Measurements from ENCODE around the gene ITGB4. TPM values are rescaled to one million over a fixed set of nuclear protein-coding genes. Genes with fewer than 3 reads are reported as not detected.
A peak's percentile ranks its signal among the peaks of the same experiment; 100 is the strongest.

The ITGB4 gene
- total RNA-seq, 2 donors from 2014 or later: 3.4 to 5.1 TPM

DNA sequence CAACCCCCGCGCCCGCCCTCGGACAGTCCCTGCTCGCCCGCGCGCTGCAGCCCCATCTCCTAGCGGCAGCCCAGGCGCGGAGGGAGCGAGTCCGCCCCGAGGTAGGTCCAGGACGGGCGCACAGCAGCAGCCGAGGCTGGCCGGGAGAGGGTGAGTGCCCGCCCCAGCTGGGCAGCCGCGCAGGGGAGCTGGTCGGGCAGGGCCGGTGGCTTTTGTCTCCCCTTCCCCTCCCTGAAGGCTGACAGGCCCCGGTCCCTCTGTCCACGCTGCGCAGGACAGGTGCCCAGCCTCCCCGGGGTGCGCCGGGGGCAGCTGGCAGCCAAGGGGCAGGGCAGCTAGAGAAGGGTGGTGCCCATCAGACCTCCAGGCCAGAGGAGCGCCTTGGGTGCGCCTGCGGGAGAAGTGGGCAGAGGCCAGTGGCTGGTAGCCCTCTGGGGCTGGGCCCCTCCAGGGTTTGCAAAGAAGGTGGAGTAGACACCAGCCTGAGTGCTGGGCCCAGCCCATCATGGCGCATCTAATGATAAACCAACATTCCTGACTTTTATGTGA, 278 bp downstream of the ITGB4 start:
- peaks cover 39% of the 10 kb centered on the region for H3K27me3 ChIP-seq (ENCODE audit: control insufficient read depth, insufficient read depth, low read length, poor library complexity, severe bottlenecking)
- WGBS, 2 experiments (ENCODE audit: insufficient coverage in 1 of 2, insufficient read length in 1 of 2): 31 to 100% methylated on average over 3 to 31 of the region's 33 CpGs

DNA sequence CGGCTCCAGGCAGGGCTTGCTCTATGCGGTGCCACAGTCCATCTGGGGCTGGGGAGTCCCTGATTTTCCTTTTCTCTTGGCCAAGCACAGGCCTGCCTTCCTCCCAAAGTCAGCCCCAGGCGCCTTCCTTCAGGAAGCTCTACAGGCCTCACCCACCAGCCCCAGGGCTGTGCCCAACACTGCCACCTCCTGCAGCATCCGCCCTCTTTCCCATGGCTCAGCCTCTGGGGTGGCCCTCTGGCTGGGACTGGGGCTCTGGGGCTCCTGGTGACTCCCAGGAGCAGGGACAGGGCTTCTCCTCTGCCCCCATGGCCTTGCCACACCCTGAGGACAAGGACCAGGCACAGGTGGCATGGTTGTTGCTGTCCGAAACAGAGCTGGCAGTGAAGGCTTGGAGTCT, 817 bp downstream of the ITGB4 start:
- H3K9me3 ChIP-seq (ENCODE audit: control insufficient read depth, low read length): no peaks in the 10 kb centered on the region
- WGBS, 2 experiments (ENCODE audit: insufficient coverage in 1 of 2, insufficient read length in 1 of 2): 94 to 100% methylated on average over 3 to 5 of the region's 5 CpGs

More for the DNA sequence above, 278 bp downstream of the ITGB4 start:
- Mint-ChIP-seq H3K4me1 (peaks cover 2% of the 10 kb centered on the region), H3K27ac (no peak overlapping the region), H3K27me3 (ENCODE audit: insufficient read depth) (peaks cover 40% of the 10 kb centered on the region), H3K4me3 (peak overlapping the region; percentile 37), H3K36me3 (ENCODE audit: low read depth) (no peaks in the 10 kb centered on the region), H3K9me3 (no peaks in the 10 kb centered on the region)
- DNase-seq: no peak
- Histone ChIP-seq H3K4me1 (ENCODE audit: control insufficient read depth, insufficient read depth, low read length) (no peaks in the 10 kb centered on the region), H3K9ac (ENCODE audit: extremely low read depth, low read length, poor library complexity, severe bottlenecking) (no peak overlapping the region), H3K9me3 (ENCODE audit: control insufficient read depth, low read length) (no peaks in the 10 kb centered on the region), H3K27ac (ENCODE audit: low read depth, low read length) (no peak overlapping the region), H3K36me3 (ENCODE audit: control insufficient read depth, insufficient read depth, low read length) (no peaks in the 10 kb centered on the region), H3K4me3 (ENCODE audit: low read length) (no peak overlapping the region)
- TF ChIP-seq, protein P1, sequence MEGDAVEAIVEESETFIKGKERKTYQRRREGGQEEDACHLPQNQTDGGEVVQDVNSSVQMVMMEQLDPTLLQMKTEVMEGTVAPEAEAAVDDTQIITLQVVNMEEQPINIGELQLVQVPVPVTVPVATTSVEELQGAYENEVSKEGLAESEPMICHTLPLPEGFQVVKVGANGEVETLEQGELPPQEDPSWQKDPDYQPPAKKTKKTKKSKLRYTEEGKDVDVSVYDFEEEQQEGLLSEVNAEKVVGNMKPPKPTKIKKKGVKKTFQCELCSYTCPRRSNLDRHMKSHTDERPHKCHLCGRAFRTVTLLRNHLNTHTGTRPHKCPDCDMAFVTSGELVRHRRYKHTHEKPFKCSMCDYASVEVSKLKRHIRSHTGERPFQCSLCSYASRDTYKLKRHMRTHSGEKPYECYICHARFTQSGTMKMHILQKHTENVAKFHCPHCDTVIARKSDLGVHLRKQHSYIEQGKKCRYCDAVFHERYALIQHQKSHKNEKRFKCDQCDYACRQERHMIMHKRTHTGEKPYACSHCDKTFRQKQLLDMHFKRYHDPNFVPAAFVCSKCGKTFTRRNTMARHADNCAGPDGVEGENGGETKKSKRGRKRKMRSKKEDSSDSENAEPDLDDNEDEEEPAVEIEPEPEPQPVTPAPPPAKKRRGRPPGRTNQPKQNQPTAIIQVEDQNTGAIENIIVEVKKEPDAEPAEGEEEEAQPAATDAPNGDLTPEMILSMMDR (conservative IDR thresholded peaks at IDR 0.05): no peak

DNA sequence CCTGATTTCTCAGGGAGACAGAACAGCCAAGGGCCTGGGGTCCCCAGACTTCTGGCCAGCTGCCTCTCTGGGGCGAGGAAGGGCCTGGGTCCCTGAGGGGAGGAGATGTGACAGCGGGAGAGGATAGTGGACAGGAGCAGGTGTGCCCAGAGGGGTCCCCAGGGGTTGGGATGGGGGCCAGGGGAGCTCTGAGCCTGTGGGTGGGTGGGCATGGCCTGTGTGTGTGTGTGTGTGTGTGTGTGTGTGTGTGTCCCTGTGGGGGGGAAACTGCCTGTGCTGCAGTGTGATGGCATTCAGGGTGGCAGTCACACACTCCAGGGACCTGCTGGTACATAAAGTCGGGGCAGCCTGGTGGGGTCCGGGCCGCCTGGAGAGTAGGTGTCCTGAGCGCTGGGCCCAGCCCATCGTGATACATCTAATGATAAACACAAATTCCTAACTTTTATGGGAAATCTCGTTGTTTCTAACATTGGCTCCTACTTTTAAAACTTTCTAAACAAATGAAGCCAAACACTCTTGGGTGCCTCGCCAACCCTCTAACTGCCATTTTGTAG, 1.4 kb downstream of the ITGB4 start:
- Histone ChIP-seq H3K36me3 (ENCODE audit: control insufficient read depth, insufficient read depth, low read length) (no peaks in the 10 kb centered on the region), H3K4me3 (ENCODE audit: low read length) (no peak overlapping the region), H3K27ac (ENCODE audit: low read depth, low read length) (no peak overlapping the region), H3K4me1 (ENCODE audit: control insufficient read depth, insufficient read depth, low read length) (no peaks in the 10 kb centered on the region), H3K9ac (ENCODE audit: extremely low read depth, low read length, poor library complexity, severe bottlenecking) (no peak overlapping the region), H3K9me3 (ENCODE audit: control insufficient read depth, low read length) (no peaks in the 10 kb centered on the region), H3K27me3 (ENCODE audit: control insufficient read depth, insufficient read depth, low read length, poor library complexity, severe bottlenecking) (peaks cover 39% of the 10 kb centered on the region)
- peaks cover 2% of the 10 kb centered on the region for H3K4me1 Mint-ChIP-seq
- TF ChIP-seq, protein P1 (conservative IDR thresholded peaks at IDR 0.05): no peak
- 96 to 97% methylated on average over 7 to 9 of the region's 9 CpGs for WGBS, 2 experiments (ENCODE audit: insufficient coverage in 1 of 2, insufficient read length in 1 of 2)
- no peaks in the 10 kb centered on the region for H3K36me3 Mint-ChIP-seq (ENCODE audit: low read depth)
- no peak overlapping the region for H3K27ac Mint-ChIP-seq
- H3K27me3 Mint-ChIP-seq (ENCODE audit: insufficient read depth): peaks cover 38% of the 10 kb centered on the region
- no peaks in the 10 kb centered on the region for H3K9me3 Mint-ChIP-seq
- DNase-seq: no peak
- H3K4me3 Mint-ChIP-seq: no peak overlapping the region

More for the DNA sequence above, 817 bp downstream of the ITGB4 start:
- Histone ChIP-seq H3K4me1 (ENCODE audit: control insufficient read depth, insufficient read depth, low read length) (no peaks in the 10 kb centered on the region), H3K9ac (ENCODE audit: extremely low read depth, low read length, poor library complexity, severe bottlenecking) (no peak overlapping the region), H3K36me3 (ENCODE audit: control insufficient read depth, insufficient read depth, low read length) (no peaks in the 10 kb centered on the region), H3K27ac (ENCODE audit: low read depth, low read length) (no peak overlapping the region), H3K4me3 (ENCODE audit: low read length) (no peak overlapping the region), H3K27me3 (ENCODE audit: control insufficient read depth, insufficient read depth, low read length, poor library complexity, severe bottlenecking) (peaks cover 39% of the 10 kb centered on the region)
- Mint-ChIP-seq H3K9me3 (no peaks in the 10 kb centered on the region), H3K4me1 (peaks cover 2% of the 10 kb centered on the region), H3K27ac (no peak overlapping the region), H3K4me3 (peak overlapping the region; percentile 37), H3K36me3 (ENCODE audit: low read depth) (no peaks in the 10 kb centered on the region), H3K27me3 (ENCODE audit: insufficient read depth) (peaks cover 40% of the 10 kb centered on the region)
- no peak for DNase-seq
- TF ChIP-seq, protein P1 (conservative IDR thresholded peaks at IDR 0.05): no peak
